ENCODE data around the gene SOCS7.

SOCS7 gene

GRCh38 chr17:38334480-38335364, 16.9 kb upstream of the SOCS7 start:
- no peak for DNase-seq (ENCODE audit: low read depth in 1 of 2, low spot score in 1 of 2)

GRCh38 chr17:38336838-38337237, 14.8 kb upstream of the SOCS7 start:
- DNase-seq (ENCODE audit: low read depth in 1 of 2, low spot score in 1 of 2): no peak

- no peak for DNase-seq (ENCODE audit: low read depth in 1 of 2, low spot score in 1 of 2)
These were observed 13.6 kb upstream of the SOCS7 start for GRCh38 chr17:38338053-38338452.

GRCh38 chr17:38338535-38338934, 13.1 kb upstream of the SOCS7 start:
- no peak for DNase-seq (ENCODE audit: low read depth in 1 of 2, low spot score in 1 of 2)

- DNase-seq (ENCODE audit: low read depth in 1 of 2, low spot score in 1 of 2): no peak
These were observed 11.8 kb upstream of the SOCS7 start for GRCh38 chr17:38339891-38340290.

GRCh38 chr17:38341035-38341721, 10.5 kb upstream of the SOCS7 start:
- no peak for DNase-seq (ENCODE audit: low read depth in 1 of 2, low spot score in 1 of 2)

GRCh38 chr17:38342886-38343607, 8.6 kb upstream of the SOCS7 start:
- no peak for DNase-seq (ENCODE audit: low read depth in 1 of 2, low spot score in 1 of 2)

GRCh38 chr17:38343608-38344419, 7.8 kb upstream of the SOCS7 start, which contains the start of gene GPR179:
Gene GPR179, minus strand, starts transcription at chr17:38343956. Its CDS starts 167 bp downstream, at chr17:38343789.
- no peak for DNase-seq (ENCODE audit: low read depth in 1 of 2, low spot score in 1 of 2)

GRCh38 chr17:38344420-38344745, 7.3 kb upstream of the SOCS7 start:
- no peak for DNase-seq (ENCODE audit: low read depth in 1 of 2, low spot score in 1 of 2)

GRCh38 chr17:38345743-38346142, 5.9 kb upstream of the SOCS7 start:
- no peak for DNase-seq (ENCODE audit: low read depth in 1 of 2, low spot score in 1 of 2)

GRCh38 chr17:38349097-38349730, 2.4 kb upstream of the SOCS7 start:
- DNase-seq (ENCODE audit: low read depth in 1 of 2, low spot score in 1 of 2): peak; percentile 67 to 72

GRCh38 chr17:38350035-38350434, 1.6 kb upstream of the SOCS7 start:
- no peak for DNase-seq (ENCODE audit: low read depth in 1 of 2, low spot score in 1 of 2)

- DNase-seq (ENCODE audit: low read depth in 1 of 2, low spot score in 1 of 2): no peak
These were observed 821 bp downstream of the SOCS7 start for GRCh38 chr17:38352245-38353085.

GRCh38 chr17:38353086-38353604, 1.5 kb downstream of the SOCS7 start:
- DNase-seq (ENCODE audit: low read depth in 1 of 2, low spot score in 1 of 2): no peak

- DNase-seq (ENCODE audit: low read depth in 1 of 2, low spot score in 1 of 2): no peak
These were observed 2.0 kb downstream of the SOCS7 start for GRCh38 chr17:38353668-38354067.

- no peak for DNase-seq (ENCODE audit: low read depth in 1 of 2, low spot score in 1 of 2)
These were observed 2.8 kb downstream of the SOCS7 start for GRCh38 chr17:38354466-38354865.

GRCh38 chr17:38355251-38355650, 3.6 kb downstream of the SOCS7 start:
- no peak for DNase-seq (ENCODE audit: low read depth in 1 of 2, low spot score in 1 of 2)

- no peak for DNase-seq (ENCODE audit: low read depth in 1 of 2, low spot score in 1 of 2)
These were observed 6.0 kb downstream of the SOCS7 start for GRCh38 chr17:38357486-38358123.
